Endothelial cell of umbilical vein (primary cell): Measurements from ENCODE around the gene ZW10. TPM values are rescaled to one million over a fixed set of nuclear protein-coding genes. Genes with fewer than 3 reads are reported as not detected.

Source experiments
- BruUV-seq: library from RNA; stranded (reverse); fragments of 400-500 nt; replicated peaks from 2 replicates; lab custom pipeline; 2021; lab: Mats Ljungman, UMichigan
- CTCF ChIA-PET: fragments of 300-600, 350-600 bp; sonication (Branson Sonifier 250); formaldehyde crosslinking; loops from one replicate; lab custom pipeline; 2021; ENCODE audit warnings: antibody characterized with exemption, inconsistent platforms; lab: Charles Lee
- POLR2A ChIA-PET: fragments of 300-600, 350-600 bp; sonication (Branson Sonifier 250); formaldehyde crosslinking; loops from one replicate; lab custom pipeline; 2021; ENCODE audit warnings: antibody characterized with exemption, inconsistent platforms; lab: Charles Lee
- DNase-seq: peaks from one replicate; pipeline ENCODE4 v3.0.0-alpha.2; 2011; ENCODE audit warnings: low read depth, low spot score
- FAIRE-seq: peaks from 2 replicates; lab custom pipeline; 2011; peaks lifted over from hg19 to GRCh38; lab: Jason Lieb, UNC
- H2AFZ ChIP-seq: 2 replicates; pipeline ENCODE4 v1.6.0; 2012; ENCODE audit warnings: low read depth, low read length, control low read depth, inconsistent platforms
- H3K27ac ChIP-seq: 2 replicates; pipeline ENCODE4 v1.5.1; 2011; ENCODE audit warnings: low read depth, mild to moderate bottlenecking, control low read depth, low read length, moderate library complexity; ENCODE audit not compliant: insufficient read depth
- H3K27me3 ChIP-seq, 2 experiments: 2 replicates each; pipeline versions ENCODE4 v1.6.0 to v1.6.1; 2011; ENCODE audit warnings: low read length in 2 of 2, mixed read lengths in 1 of 2; ENCODE audit not compliant: control insufficient read depth in 2 of 2, insufficient read depth in 2 of 2
- H3K36me3 ChIP-seq, 2 experiments: 2 replicates in 1 of 2; 3 replicates in 1 of 2; pipeline ENCODE4 v1.5.1; 2011; ENCODE audit warnings: low read length in 2 of 2, mild to moderate bottlenecking in 1 of 2, moderate library complexity in 1 of 2; ENCODE audit not compliant: control insufficient read depth in 2 of 2, insufficient read depth in 2 of 2; ENCODE audit errors: extremely low read depth in 1 of 2
- H3K4me1 ChIP-seq: 3 replicates; pipeline ENCODE4 v1.5.1; 2011; ENCODE audit warnings: mild to moderate bottlenecking, low read length; ENCODE audit not compliant: control insufficient read depth, insufficient read depth; ENCODE audit errors: extremely low read depth
- H3K4me2 ChIP-seq: 2 replicates; pipeline ENCODE4 v1.6.1; 2011; ENCODE audit warnings: low read length, control low read depth, mixed read lengths; ENCODE audit not compliant: insufficient read depth
- H3K4me3 ChIP-seq, 3 experiments: fragments of 200-600 bp in 1 of 3; sonication (generic), shearing (Covaris generic) in 1 of 3; replicated peaks in 1 of 3; 2 replicates each; pipeline ENCODE4 v1.5.1; 2011 to 2016; ENCODE audit warnings: control low read depth in 3 of 3, low read length in 3 of 3, mild to moderate bottlenecking in 2 of 3, inconsistent platforms in 1 of 3, low read depth in 1 of 3, moderate library complexity in 1 of 3; ENCODE audit not compliant: insufficient read depth in 1 of 3
- H3K79me2 ChIP-seq: 2 replicates; pipeline ENCODE4 v1.6.0; 2012; ENCODE audit warnings: low read length, inconsistent platforms; ENCODE audit not compliant: control insufficient read depth, insufficient read depth
- H3K9ac ChIP-seq: replicated peaks from 2 replicates; pipeline ENCODE3; 2011; ENCODE audit warnings: low read length, control low read depth; ENCODE audit not compliant: insufficient read depth; ENCODE audit errors: extremely low read depth
- H3K9me1 ChIP-seq: replicated peaks from 3 replicates; pipeline ENCODE4 v1.6.0; 2011; ENCODE audit warnings: mild to moderate bottlenecking, low read length; ENCODE audit not compliant: control insufficient read depth, insufficient read depth; ENCODE audit errors: extremely low read depth
- H3K9me3 ChIP-seq: replicated peaks from 2 replicates; pipeline ENCODE4 v1.5.1; 2012; ENCODE audit warnings: low read length, inconsistent platforms; ENCODE audit not compliant: control insufficient read depth, insufficient read depth
- H4K20me1 ChIP-seq: replicated peaks from 2 replicates; pipeline ENCODE3; 2011; ENCODE audit warnings: mild to moderate bottlenecking, low read length; ENCODE audit not compliant: control insufficient read depth, insufficient read depth; ENCODE audit errors: extremely low read depth
- CTCF ChIP-seq, 2 donors: IDR thresholded peaks; 1 replicate in 1 of 2; 2 replicates in 1 of 2; pipeline ENCODE4 v1.5.1; 2011; ENCODE audit warnings: low read length in 2 of 2, mild to moderate bottlenecking in 2 of 2, moderate library complexity in 2 of 2, control low read depth in 1 of 2, inconsistent platforms in 1 of 2, low read depth in 1 of 2; ENCODE audit not compliant: insufficient read depth in 1 of 2; ENCODE audit errors: extremely low read depth in 1 of 2
- EZH2 ChIP-seq: IDR thresholded peaks from 2 replicates; pipeline ENCODE4 v1.6.1; 2012; ENCODE audit warnings: borderline replicate concordance, low read depth, mild to moderate bottlenecking, moderate library complexity, low read length, inconsistent platforms; ENCODE audit not compliant: severe bottlenecking
- FOS ChIP-seq: IDR thresholded peaks from 2 replicates; pipeline ENCODE4 v1.6.1; 2011; ENCODE audit warnings: mild to moderate bottlenecking, low read length, moderate library complexity, borderline replicate concordance; ENCODE audit not compliant: insufficient read depth
- GATA2 ChIP-seq: IDR thresholded peaks from 2 replicates; pipeline ENCODE4 v1.7.0; 2011; ENCODE audit warnings: low read depth, mild to moderate bottlenecking, moderate library complexity, mixed read lengths, low read length; ENCODE audit not compliant: insufficient read length, insufficient read depth
- JUN ChIP-seq: IDR thresholded peaks from 2 replicates; pipeline ENCODE4 v1.6.1; 2011; ENCODE audit warnings: borderline replicate concordance, low read depth; ENCODE audit not compliant: insufficient read length, insufficient read depth
- MYC ChIP-seq: IDR thresholded peaks from one replicate; pipeline ENCODE4 v1.6.1; 2011; ENCODE audit warnings: mild to moderate bottlenecking, low read depth, low read length
- POLR2A ChIP-seq: IDR thresholded peaks from 2 replicates; pipeline ENCODE4 v1.6.1; 2012; ENCODE audit warnings: low read depth, mild to moderate bottlenecking, control low read depth, low read length
- POLR2AphosphoS5 ChIP-seq: IDR thresholded peaks from 2 replicates; pipeline ENCODE4 v1.6.1; 2012; ENCODE audit warnings: low read depth, mild to moderate bottlenecking, control low read depth, low read length, moderate library complexity; ENCODE audit not compliant: insufficient read depth
- dilution Hi-C: fragments of 300-500 bp; cut with MboI; formaldehyde crosslinking; loops from one replicate; pipeline ENCODE4 v1.15.0; 2019; ENCODE audit warnings: low sequenced_read_pairs; ENCODE audit not compliant: extremely low pct_ligation_motif_present
- intact Hi-C: fragments of 100-400 bp; cut with micrococcal nuclease; formaldehyde crosslinking; loops from one replicate; pipeline ENCODE4 v1.10.0; 2022
- polyA plus RNA-seq, 4 experiments: library from polyadenylated mRNA; depleted of rRNA in 3 of 4; stranded (reverse) in 3 of 4; unstranded in 1 of 4; fragments of >200 nt; gene quantifications; 2 replicates each; pipeline versions ENCODE4 v1.2.1 to v1.2.3, GENCODE V29; 2011 to 2012; ENCODE audit warnings: missing spikeins in 1 of 4
- total RNA-seq: library from RNA; stranded (reverse); gene quantifications from 2 replicates; pipeline ENCODE4 v1.2.3, GENCODE V29; 2021
- TF ChIP-seq, protein P1 (sequence below): IDR thresholded peaks from 2 replicates; pipeline ENCODE4 v1.6.1; 2011; ENCODE audit not compliant: insufficient read depth, insufficient read length

Gene ZW10
- total and polyA plus RNA-seq, 2 donors (not counting 3 experiments of a cell fraction or from before 2014, with no cell fraction given): 7.5 to 22.1 TPM

- TF ChIP-seq FOS (no peak), MYC (no peak), GATA2 (no peak), JUN (no peak), EZH2 (no peak)
- TF ChIP-seq, protein P1, sequence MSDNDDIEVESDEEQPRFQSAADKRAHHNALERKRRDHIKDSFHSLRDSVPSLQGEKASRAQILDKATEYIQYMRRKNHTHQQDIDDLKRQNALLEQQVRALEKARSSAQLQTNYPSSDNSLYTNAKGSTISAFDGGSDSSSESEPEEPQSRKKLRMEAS: no peak
- Histone ChIP-seq H3K27ac (no peak overlapping the region), H3K9me3 (no peaks in the 10 kb centered on the region), H3K79me2 (no peaks in the 10 kb centered on the region), H2AFZ (no peak overlapping the region), H3K4me1 (no peaks in the 10 kb centered on the region), H3K4me3 (no peak overlapping the region), H3K4me2 (no peak overlapping the region), H3K36me3 (peaks cover 2 to 12% of the 10 kb centered on the region in 2 experiments), H3K9ac (no peak overlapping the region), H3K9me1 (no peaks in the 10 kb centered on the region), H4K20me1 (no peaks in the 10 kb centered on the region), H3K27me3 (no peaks in the 10 kb centered on the region)
- POLR2A ChIA-PET: no interaction called here
- intact Hi-C loops: no loop called here
- CTCF ChIA-PET: interaction anchor here (1.0 to 1.4 kb wide), 2 partner anchors 11 to 79 kb away, joined by 3 to 10 read pairs; no protein-coding TSS in a partner anchor
- dilution Hi-C loops: no loop called here
- no TSS peak for BruUV-seq
- DNase-seq: no peak
- no peak for FAIRE-seq
These were observed 44.1 kb upstream of the ZW10 start for GRCh38 chr11:113817626-113818025.

DNA sequence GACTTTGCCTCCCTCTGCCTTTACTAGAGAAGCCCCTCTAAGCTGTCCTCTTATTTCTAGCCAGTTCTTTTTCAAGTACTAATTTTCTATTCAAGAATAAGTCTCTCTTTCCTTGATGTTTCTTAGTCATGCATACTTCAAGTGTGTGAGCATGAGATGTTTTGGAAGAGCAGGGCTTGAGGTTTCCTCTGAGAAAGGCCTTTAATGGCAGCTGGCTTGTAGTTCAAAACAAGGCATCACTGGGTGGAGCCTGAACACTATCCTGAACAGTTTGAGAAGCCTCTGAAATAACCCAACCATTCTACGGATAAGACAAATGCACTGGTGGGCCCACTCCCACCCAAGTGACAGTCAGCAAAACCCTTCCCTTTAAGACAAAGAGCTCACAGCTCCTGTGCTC, 43.7 kb upstream of the ZW10 start:
- POLR2A ChIA-PET: no interaction called here

More for the DNA sequence above, 43.7 kb upstream of the ZW10 start:
- FAIRE-seq (no peak), DNase-seq (no peak)
- H3K4me2 ChIP-seq: no peak overlapping the region
- no peak overlapping the region for H3K4me3 ChIP-seq
- H3K27me3 ChIP-seq: no peaks in the 10 kb centered on the region
- CTCF ChIA-PET: interaction anchor here (1.0 to 1.4 kb wide), 2 partner anchors 10 to 79 kb away, joined by 3 to 10 read pairs; no protein-coding TSS in a partner anchor
- no peaks in the 10 kb centered on the region for H3K4me1 ChIP-seq
- H2AFZ ChIP-seq: no peak overlapping the region
- no peaks in the 10 kb centered on the region for H4K20me1 ChIP-seq
- dilution Hi-C loops: no loop called here
- intact Hi-C loops: no loop called here
- no peaks in the 10 kb centered on the region for H3K79me2 ChIP-seq
- H3K36me3 ChIP-seq: peaks cover 2 to 12% of the 10 kb centered on the region in 2 experiments
- H3K27ac ChIP-seq: no peak overlapping the region
- TF ChIP-seq MYC (no peak), CTCF (IDR thresholded peaks at IDR 0.05; ENCODE audit: extremely low read depth in 1 of 2, insufficient read depth in 1 of 2, low read depth in 1 of 2, low read length in 2 of 2) (no peak), FOS (no peak), EZH2 (no peak), JUN (no peak), POLR2A (no peak), GATA2 (no peak), POLR2AphosphoS5 (no peak)
- TF ChIP-seq, protein P1: no peak
- H3K9me3 ChIP-seq: no peaks in the 10 kb centered on the region
- no peaks in the 10 kb centered on the region for H3K9me1 ChIP-seq
- no TSS peak for BruUV-seq
- no peak overlapping the region for H3K9ac ChIP-seq
